DND-41 (cell line): ENCODE results near the gene NDOR1.

ENCODE experiments used
- CTCF ChIP-seq: IDR thresholded peaks from 2 replicates; pipeline ENCODE4 v1.5.1; 2012; ENCODE audit warnings: borderline replicate concordance, low read length, moderate library complexity, mild to moderate bottlenecking; ENCODE audit not compliant: poor library complexity, severe bottlenecking; ENCODE audit errors: extremely low read depth
- EZH2 ChIP-seq: IDR thresholded peaks from 3 replicates; pipeline ENCODE4 v1.6.1; 2012; ENCODE audit warnings: borderline replicate concordance, low read depth, mild to moderate bottlenecking, moderate library complexity, low read length, inconsistent platforms; ENCODE audit not compliant: severe bottlenecking

- no peak for TF ChIP-seq CTCF
- TF ChIP-seq EZH2 = no peak
Measured at GRCh38 chr9:137243626-137244485, 38.4 kb downstream of the NDOR1 start.
